ENCODE measurements around the gene MTRF1.

DNA sequence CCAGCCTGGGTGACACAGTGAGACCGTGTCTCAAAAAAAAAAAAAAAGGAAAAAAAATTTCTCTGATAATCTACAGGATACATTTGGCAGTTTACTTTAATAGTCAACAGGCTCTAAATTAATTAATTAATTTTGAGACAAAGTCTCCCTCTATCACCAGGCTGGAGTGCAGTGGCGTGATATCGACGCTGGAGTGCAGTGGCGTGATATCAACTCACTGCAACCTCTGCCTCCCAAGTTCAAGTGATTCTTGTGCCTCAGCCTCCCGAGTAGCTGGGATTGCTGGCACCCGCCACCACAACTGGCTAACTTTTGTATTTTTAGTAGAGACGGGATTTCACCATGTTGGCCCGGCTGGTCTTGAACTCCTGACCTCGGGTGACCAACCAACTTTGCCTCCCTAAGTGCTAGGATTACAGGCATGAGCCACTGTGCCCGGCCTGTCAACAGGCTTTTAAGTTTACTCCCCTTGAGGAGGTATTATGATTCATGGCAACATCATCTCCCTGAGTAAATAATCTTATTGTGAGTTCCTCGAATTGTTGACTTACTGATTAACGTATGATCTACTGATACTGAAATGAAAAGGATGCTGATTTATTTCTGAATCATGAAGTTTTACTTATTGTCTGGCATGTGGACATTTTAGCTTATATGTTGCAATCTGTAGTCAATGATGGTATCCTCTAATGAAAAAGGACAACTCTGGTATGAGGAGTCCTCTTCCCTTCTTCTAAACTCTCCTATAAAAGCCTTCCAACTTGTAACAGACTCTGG, 21.3 kb upstream of the MTRF1 start:
- no peak for TF ChIP-seq GATA2 (IDR thresholded peaks at IDR 0.05; ENCODE audit: low read depth, low read length)
- no peak for TF ChIP-seq GATA3 (IDR thresholded peaks at IDR 0.05; ENCODE audit: low read depth, low read length)
